Measurements from ENCODE around the gene IL36A. TPM values are rescaled to one million over a fixed set of nuclear protein-coding genes. Genes with fewer than 3 reads are reported as not detected.
A peak's percentile ranks its signal among the peaks of the same experiment; 100 is the strongest.

IL36A gene
- total and polyA plus RNA-seq, 9 of the 15 experiments (the other 6 are each of a cell fraction or from before 2014, with no cell fraction given): not detected

GRCh38 chr2:113034016-113034415 lies 28.8 kb downstream of the IL36A start (continued):
- no peak for TF ChIP-seq CHD1 (IDR thresholded peaks at IDR 0.05; ENCODE audit: low read length)
- TF ChIP-seq ZNF584 (CRISPR knock-in tag; IDR thresholded peaks at IDR 0.05; ENCODE audit: low read depth): no peak
- no peak for TF ChIP-seq ZNF23 (CRISPR knock-in tag; IDR thresholded peaks at IDR 0.05)
- TF ChIP-seq KDM2B (CRISPR knock-in tag; IDR thresholded peaks at IDR 0.05): no peak
- TF ChIP-seq PRDM10 (IDR thresholded peaks at IDR 0.05; ENCODE audit: partially characterized antibody): peak; percentile 57
- no peak for TF ChIP-seq NR4A1 (CRISPR knock-in tag; IDR thresholded peaks at IDR 0.05)
- 0 out of 2 replicates have a peak, but pooled peaks have one; percentile 26 for TF ChIP-seq NR4A1 (tag; IDR thresholded peaks at IDR 0.05)
- TF ChIP-seq ZNF785 (CRISPR knock-in tag; IDR thresholded peaks at IDR 0.05): no peak
- TF ChIP-seq ZNF3 (CRISPR knock-in tag; IDR thresholded peaks at IDR 0.05): no peak
- peak; percentile 80 for TF ChIP-seq EP300 (IDR thresholded peaks at IDR 0.05; ENCODE audit: low read length)
- peak; percentile 64 to 82 for TF ChIP-seq FOXK2 (conservative IDR thresholded peaks at IDR 0.05 in 1 of 2, IDR thresholded peaks at IDR 0.05 in 1 of 2; ENCODE audit: low read depth in 2 of 2)
- TF ChIP-seq PML (IDR thresholded peaks at IDR 0.05; ENCODE audit: low read length): peak; percentile 50; the same call in 1 of the 2 replicates
- no peak for TF ChIP-seq BRF2 (IDR thresholded peaks at IDR 0.05; ENCODE audit: borderline replicate concordance, insufficient read depth, insufficient read length)
- TF ChIP-seq NFATC3 (IDR thresholded peaks at IDR 0.05): no peak
- TF ChIP-seq MAX (CRISPR knock-in tag; IDR thresholded peaks at IDR 0.05): no peak
- TF ChIP-seq RBM22 (IDR thresholded peaks at IDR 0.05; ENCODE audit: low read depth, low read length, poor library complexity, severe bottlenecking): no peak
- no peak for TF ChIP-seq XRCC4 (IDR thresholded peaks at IDR 0.05; ENCODE audit: extremely low read depth, insufficient read depth, insufficient read length)
- peak; percentile 55; the same call in 1 of the 2 replicates for TF ChIP-seq FOXM1 (IDR thresholded peaks at IDR 0.05; ENCODE audit: low read depth)
- no peak for TF ChIP-seq FOXM1 (CRISPR knock-in tag; IDR thresholded peaks at IDR 0.05; ENCODE audit: low read depth)
- TF ChIP-seq SAFB2 (IDR thresholded peaks at IDR 0.05; ENCODE audit: borderline replicate concordance, low read depth, low read length, severe bottlenecking): no peak
- TF ChIP-seq ZNF41 (CRISPR knock-in tag; conservative IDR thresholded peaks at IDR 0.05): no peak
- no peak for TF ChIP-seq ZNF512 (tag; IDR thresholded peaks at IDR 0.05)
- no peak for TF ChIP-seq GABPA (tag; conservative IDR thresholded peaks at IDR 0.05; ENCODE audit: low read depth)
- TF ChIP-seq CXXC5 (CRISPR knock-in tag; IDR thresholded peaks at IDR 0.05): 0 out of 2 replicates have a peak, but pooled peaks have one; percentile 26
